Stimulated activated CD4-positive, alpha-beta T cell treated with anti-CD3 and anti-CD28 coated beads, Interleukin-4, amount 100 ng/mL, for 48 hours (primary cell): ENCODE data around the gene SLC5A8.

Experiments
- DNase-seq, 2 donors: peaks; one replicate each; pipeline ENCODE4 v3.0.0-alpha.2; 2020; ENCODE audit warnings: low read depth in 2 of 2

SLC5A8 gene

GRCh38 chr12:101209319-101210302 lies at the start of gene SLC5A8:
Gene SLC5A8 (minus strand): TSS chr12:101210238. CDS start chr12:101209848, 390 bp downstream.
- no peak for DNase-seq

GRCh38 chr12:101257357-101257756 lies 47.3 kb upstream of the SLC5A8 start:
- DNase-seq: no peak

GRCh38 chr12:101256266-101256665 lies 46.2 kb upstream of the SLC5A8 start:
- DNase-seq: no peak

- no peak for DNase-seq
Observed at GRCh38 chr12:101243616-101244015, 33.6 kb upstream of the SLC5A8 start.

GRCh38 chr12:101243074-101243473 lies 33.0 kb upstream of the SLC5A8 start:
- no peak for DNase-seq

- no peak for DNase-seq
Observed at GRCh38 chr12:101238800-101239329, 28.8 kb upstream of the SLC5A8 start.

GRCh38 chr12:101238306-101238705 lies 28.3 kb upstream of the SLC5A8 start:
- DNase-seq: no peak

- no peak for DNase-seq
Observed at GRCh38 chr12:101235686-101236085, 25.6 kb upstream of the SLC5A8 start.

- DNase-seq: no peak
Observed at GRCh38 chr12:101231636-101232035, 21.6 kb upstream of the SLC5A8 start.

- DNase-seq: no peak
Observed at GRCh38 chr12:101230547-101230946, 20.5 kb upstream of the SLC5A8 start.

GRCh38 chr12:101229841-101230241 lies 19.8 kb upstream of the SLC5A8 start:
- no peak for DNase-seq

- DNase-seq: no peak
Observed at GRCh38 chr12:101221301-101221700, 11.3 kb upstream of the SLC5A8 start.

- no peak for DNase-seq
Observed at GRCh38 chr12:101216810-101217209, 6.8 kb upstream of the SLC5A8 start.

- DNase-seq: no peak
Observed at GRCh38 chr12:101207086-101207780, 2.8 kb downstream of the SLC5A8 start.

- DNase-seq: no peak
Observed at GRCh38 chr12:101204602-101205304, 5.3 kb downstream of the SLC5A8 start.

- DNase-seq: no peak
Observed at GRCh38 chr12:101200824-101201223, 9.2 kb downstream of the SLC5A8 start.

GRCh38 chr12:101200145-101200544 lies 9.9 kb downstream of the SLC5A8 start:
- DNase-seq: no peak

- no peak for DNase-seq
Observed at GRCh38 chr12:101186291-101186690, 23.7 kb downstream of the SLC5A8 start.

- no peak for DNase-seq
Observed at GRCh38 chr12:101181776-101182175, 28.3 kb downstream of the SLC5A8 start.

- no peak for DNase-seq
Observed at GRCh38 chr12:101174541-101174940, 35.5 kb downstream of the SLC5A8 start.

GRCh38 chr12:101173197-101173749 lies 36.8 kb downstream of the SLC5A8 start:
- no peak for DNase-seq

- no peak for DNase-seq
Observed at GRCh38 chr12:101172316-101172715, 37.7 kb downstream of the SLC5A8 start.
